NB4 (cell line): ENCODE measurements around the gene G6PC1.
"Not testable (repeated sequence)": the region's sequence is repeated elsewhere in the genome, so short reads cannot be mapped to it uniquely, and the experiment has no call there.

ENCODE experiments used
- POLR2A ChIP-seq: IDR thresholded peaks from 2 replicates; pipeline ENCODE4 v1.6.1; 2011; ENCODE audit warnings: mild to moderate bottlenecking; ENCODE audit not compliant: insufficient read length; ENCODE audit errors: extremely low read depth
- TF ChIP-seq, protein P1 (sequence below): IDR thresholded peaks from one replicate; pipeline ENCODE4 v1.5.1; 2012; ENCODE audit warnings: low read depth, low read length

DNA sequence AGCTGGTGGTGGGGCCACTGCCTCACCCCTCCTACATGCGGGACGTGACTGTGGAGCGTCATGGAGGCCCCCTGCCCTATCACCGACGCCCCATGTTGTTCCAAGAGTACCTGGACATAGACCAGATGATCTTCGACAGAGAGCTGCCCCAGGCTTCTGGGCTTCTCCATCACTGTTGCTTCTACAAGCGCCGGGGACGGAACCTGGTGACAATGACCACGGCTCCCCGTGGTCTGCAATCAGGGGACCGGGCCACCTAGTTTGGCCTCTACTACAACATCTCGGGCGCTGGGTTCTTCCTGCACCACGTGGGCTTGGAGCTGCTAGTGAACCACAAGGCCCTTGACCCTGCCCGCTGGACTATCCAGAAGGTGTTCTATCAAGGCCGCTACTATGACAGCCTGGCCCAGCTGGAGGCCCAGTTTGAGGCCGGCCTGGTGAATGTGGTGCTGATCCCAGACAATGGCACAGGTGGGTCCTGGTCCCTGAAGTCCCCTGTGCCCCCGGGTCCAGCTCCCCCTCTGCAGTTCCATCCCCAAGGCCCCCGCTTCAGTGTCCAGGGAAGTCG lies 32.8 kb upstream of the G6PC1 start:
- TF ChIP-seq POLR2A = not testable (repeated sequence)
- TF ChIP-seq, protein P1, sequence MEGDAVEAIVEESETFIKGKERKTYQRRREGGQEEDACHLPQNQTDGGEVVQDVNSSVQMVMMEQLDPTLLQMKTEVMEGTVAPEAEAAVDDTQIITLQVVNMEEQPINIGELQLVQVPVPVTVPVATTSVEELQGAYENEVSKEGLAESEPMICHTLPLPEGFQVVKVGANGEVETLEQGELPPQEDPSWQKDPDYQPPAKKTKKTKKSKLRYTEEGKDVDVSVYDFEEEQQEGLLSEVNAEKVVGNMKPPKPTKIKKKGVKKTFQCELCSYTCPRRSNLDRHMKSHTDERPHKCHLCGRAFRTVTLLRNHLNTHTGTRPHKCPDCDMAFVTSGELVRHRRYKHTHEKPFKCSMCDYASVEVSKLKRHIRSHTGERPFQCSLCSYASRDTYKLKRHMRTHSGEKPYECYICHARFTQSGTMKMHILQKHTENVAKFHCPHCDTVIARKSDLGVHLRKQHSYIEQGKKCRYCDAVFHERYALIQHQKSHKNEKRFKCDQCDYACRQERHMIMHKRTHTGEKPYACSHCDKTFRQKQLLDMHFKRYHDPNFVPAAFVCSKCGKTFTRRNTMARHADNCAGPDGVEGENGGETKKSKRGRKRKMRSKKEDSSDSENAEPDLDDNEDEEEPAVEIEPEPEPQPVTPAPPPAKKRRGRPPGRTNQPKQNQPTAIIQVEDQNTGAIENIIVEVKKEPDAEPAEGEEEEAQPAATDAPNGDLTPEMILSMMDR = not testable (repeated sequence)
